ENCODE results near the gene SLC41A1. TPM values are rescaled to one million over a fixed set of nuclear protein-coding genes. Genes with fewer than 3 reads are reported as not detected.

Gene SLC41A1
- total RNA-seq, 4 donors from 2014 or later: 10.3 to 23.2 (median 15.6) TPM

GRCh38 chr1:205741681-205742080, 71.3 kb downstream of the SLC41A1 start:
- no peak for TF ChIP-seq CTCF (IDR thresholded peaks at IDR 0.05; ENCODE audit: low read depth)

GRCh38 chr1:205739348-205740160, 73.4 kb downstream of the SLC41A1 start:
- TF ChIP-seq CTCF (IDR thresholded peaks at IDR 0.05; ENCODE audit: low read depth): no peak

Other genes starting within 250 kb of the SLC41A1 start
- gene ELK4, start 181.2 kb downstream of the SLC41A1 start, total RNA-seq: 10 to 100 TPM; 25.8 to 42.2 (median 29.6) TPM
- gene SLC45A3, start 132.7 kb downstream of the SLC41A1 start, total RNA-seq: 1 to 10 TPM in 2 of 4 donors, under 1 TPM in 1, not detected in 1; 0.66 to 3.2 (median 1.3) TPM
- 100 to 1,000 TPM in 1 of 4 donors, 10 to 100 TPM in 3; 60.2 to 111 (median 74.3) TPM for gene NUCKS1, start 63.0 kb downstream of the SLC41A1 start, total RNA-seq
- gene RAB29, start 37.7 kb downstream of the SLC41A1 start, total RNA-seq: 10 to 100 TPM; 22.8 to 30.6 (median 24.9) TPM
- under 1 TPM in 1 of 4 donors, not detected in 3; 0.17 TPM for gene PM20D1, start 36.9 kb upstream of the SLC41A1 start, total RNA-seq
- not detected for gene SLC26A9, start 130.3 kb upstream of the SLC41A1 start, total RNA-seq
- gene RAB7B, start 190.2 kb upstream of the SLC41A1 start, total RNA-seq: 10 to 100 TPM in 2 of 4 donors, 1 to 10 TPM in 2; 1.7 to 24.5 (median 7.5) TPM
- gene CTSE, start 210.7 kb upstream of the SLC41A1 start, total RNA-seq: not detected
- 1 to 10 TPM in 3 of 4 donors, not detected in 1; 5.1 to 9.9 (median 5.7) TPM for gene RHEX, start 240.0 kb upstream of the SLC41A1 start, total RNA-seq